SK-N-MC (cell line): ENCODE results near the gene RNF130.
A peak's percentile ranks its signal among the peaks of the same experiment; 100 is the strongest.

Source experiments
- DNase-seq: peaks from one replicate; pipeline ENCODE4 v3.0.0-alpha.2; 2011; ENCODE audit warnings: low read depth, low spot score
- H3K27ac ChIP-seq: fragments of 200-600 bp; sonication (generic); 2 replicates; pipeline ENCODE4 v1.5.1; 2016; ENCODE audit warnings: mixed run types
- H3K36me3 ChIP-seq: fragments of 200-600 bp; sonication (generic); 2 replicates; pipeline ENCODE4 v1.6.1; 2017; ENCODE audit warnings: antibody characterized with exemption, low read length, mixed read lengths; ENCODE audit not compliant: insufficient read depth
- H3K4me3 ChIP-seq: fragments of 200-600 bp; sonication (generic); 2 replicates; pipeline ENCODE4 v1.5.1; 2016
- H3K9ac ChIP-seq: fragments of 200-600 bp; sonication (generic); 2 replicates; pipeline ENCODE4 v1.8.0; 2017; ENCODE audit warnings: mixed run types, mixed read lengths; ENCODE audit not compliant: insufficient read length
- H3K9me3 ChIP-seq: fragments of 200-600 bp; sonication (generic); 2 replicates; pipeline ENCODE4 v1.6.1; 2017; ENCODE audit warnings: low read depth, mild to moderate bottlenecking, antibody characterized with exemption, low read length, moderate library complexity, mixed read lengths
- EZH2 ChIP-seq: fragments of 200-600 bp; sonication (generic); IDR thresholded peaks from one replicate; pipeline ENCODE4 v1.6.1; 2017; ENCODE audit warnings: antibody characterized with exemption
- FOXP2 ChIP-seq: optimal IDR thresholded peaks from 2 replicates; pipeline ENCODE3; 2011; ENCODE audit warnings: mild to moderate bottlenecking, moderate library complexity; ENCODE audit not compliant: insufficient read depth; ENCODE audit errors: extremely low read length, control extremely low read depth
- POLR2AphosphoS5 ChIP-seq: IDR thresholded peaks from 2 replicates; pipeline ENCODE4 v1.6.1; 2012; ENCODE audit warnings: mild to moderate bottlenecking, low read depth, low read length, borderline replicate concordance

Gene RNF130, protein sequence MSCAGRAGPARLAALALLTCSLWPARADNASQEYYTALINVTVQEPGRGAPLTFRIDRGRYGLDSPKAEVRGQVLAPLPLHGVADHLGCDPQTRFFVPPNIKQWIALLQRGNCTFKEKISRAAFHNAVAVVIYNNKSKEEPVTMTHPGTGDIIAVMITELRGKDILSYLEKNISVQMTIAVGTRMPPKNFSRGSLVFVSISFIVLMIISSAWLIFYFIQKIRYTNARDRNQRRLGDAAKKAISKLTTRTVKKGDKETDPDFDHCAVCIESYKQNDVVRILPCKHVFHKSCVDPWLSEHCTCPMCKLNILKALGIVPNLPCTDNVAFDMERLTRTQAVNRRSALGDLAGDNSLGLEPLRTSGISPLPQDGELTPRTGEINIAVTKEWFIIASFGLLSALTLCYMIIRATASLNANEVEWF

DNA sequence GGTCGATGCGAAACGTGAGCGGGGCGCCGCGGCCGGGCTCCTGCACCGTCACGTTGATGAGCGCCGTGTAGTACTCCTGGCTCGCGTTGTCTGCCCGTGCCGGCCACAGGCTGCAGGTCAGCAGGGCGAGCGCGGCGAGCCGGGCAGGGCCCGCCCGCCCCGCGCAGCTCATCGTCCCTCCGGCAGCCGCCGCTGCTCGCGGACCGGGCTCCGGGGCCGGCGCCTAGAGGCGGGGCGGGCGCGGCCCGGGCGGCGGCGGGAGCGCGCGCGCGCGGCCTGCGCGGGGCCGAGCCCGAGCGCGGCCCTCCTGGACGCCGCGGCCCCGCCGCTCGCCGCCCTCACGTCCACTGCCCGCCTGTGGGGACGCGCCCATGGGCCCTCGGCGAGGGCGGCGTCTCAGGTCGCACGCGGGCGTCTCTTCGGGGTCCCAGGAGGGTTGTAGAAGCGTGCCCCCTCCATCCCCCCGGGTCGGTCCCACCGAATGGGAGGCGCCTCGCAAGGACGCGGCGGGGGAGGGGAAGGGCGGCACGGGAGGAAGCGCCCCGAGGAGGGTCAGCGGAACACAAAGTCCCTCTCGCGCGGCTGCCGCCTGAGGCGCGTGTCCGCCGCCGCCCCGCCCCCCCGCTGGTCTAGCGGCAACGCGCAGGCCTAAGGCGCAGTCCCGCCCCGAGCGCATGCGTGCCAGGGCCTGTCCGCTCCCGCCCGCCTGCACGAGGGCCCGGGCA lies at the start of gene RNF130:
Gene RNF130 (minus strand): TSS at position 229 of the 725 bp plus-strand sequence. CDS start 57 bp downstream, at position 172.
- peaks cover 8% of the 10 kb centered on the region; the same call in 1 of the 2 replicates for H3K9me3 ChIP-seq
- no peaks in the 10 kb centered on the region for H3K36me3 ChIP-seq
- H3K27ac ChIP-seq = peak within 1 kb of the TSS; percentile 73; the same call in 1 of the 2 replicates
- H3K4me3 ChIP-seq = peak within 1 kb of the TSS; percentile 82
- TF ChIP-seq POLR2AphosphoS5 (peak; percentile 66; the same call in 1 of the 2 replicates), FOXP2 (no peak)
- DNase-seq = no peak
- peak within 1 kb of the TSS; percentile 89 for H3K9ac ChIP-seq

DNA sequence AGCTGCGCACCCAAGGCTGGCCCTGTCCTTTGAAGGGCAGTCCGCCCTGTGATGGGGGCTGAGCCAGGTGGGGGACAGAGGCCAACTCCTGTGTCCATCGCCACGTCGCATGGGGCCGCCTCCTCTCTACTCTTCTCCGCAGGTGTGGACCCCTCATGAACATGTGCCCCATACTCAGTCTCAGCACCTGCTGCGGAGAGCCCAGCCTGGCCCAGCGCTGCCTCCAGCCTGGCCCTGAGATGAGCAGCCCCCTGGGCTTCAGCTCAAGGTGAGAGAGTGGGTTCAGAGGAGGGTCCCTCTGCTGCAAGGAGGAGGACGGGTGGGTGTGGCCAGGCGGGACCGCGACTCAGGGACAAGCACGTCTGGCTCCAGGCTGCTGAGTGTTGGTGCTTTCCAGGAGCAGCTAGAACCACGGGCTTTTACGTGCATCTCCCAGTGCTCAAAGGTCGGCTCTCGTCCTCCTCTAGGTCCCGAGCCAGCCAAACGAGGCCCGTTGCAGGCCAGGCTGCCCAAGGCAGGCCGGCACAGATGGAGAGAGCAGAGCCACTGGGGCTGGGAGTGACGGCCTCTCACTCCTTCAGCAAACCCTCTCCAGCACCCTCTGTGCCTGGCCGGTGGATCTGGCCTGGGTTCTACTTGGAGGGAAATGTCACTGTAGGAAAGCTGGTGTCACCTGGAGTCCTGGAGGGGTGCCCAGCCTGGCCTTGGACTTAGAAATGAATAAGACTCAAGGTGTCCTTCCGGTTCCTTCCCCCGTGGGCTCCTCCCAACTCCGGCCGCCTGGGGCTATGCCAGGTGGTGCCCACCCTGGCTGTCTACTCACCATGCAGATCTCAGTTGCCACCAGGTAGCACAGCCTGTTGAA lies 48.9 kb upstream of the RNF130 start:
- Histone ChIP-seq H3K4me3 (no peak overlapping the region), H3K36me3 (no peaks in the 10 kb centered on the region), H3K9ac (no peak overlapping the region), H3K9me3 (no peaks in the 10 kb centered on the region), H3K27ac (no peak overlapping the region)
- no peak for DNase-seq
- TF ChIP-seq POLR2AphosphoS5 (no peak), FOXP2 (no peak), EZH2 (no peak)

DNA sequence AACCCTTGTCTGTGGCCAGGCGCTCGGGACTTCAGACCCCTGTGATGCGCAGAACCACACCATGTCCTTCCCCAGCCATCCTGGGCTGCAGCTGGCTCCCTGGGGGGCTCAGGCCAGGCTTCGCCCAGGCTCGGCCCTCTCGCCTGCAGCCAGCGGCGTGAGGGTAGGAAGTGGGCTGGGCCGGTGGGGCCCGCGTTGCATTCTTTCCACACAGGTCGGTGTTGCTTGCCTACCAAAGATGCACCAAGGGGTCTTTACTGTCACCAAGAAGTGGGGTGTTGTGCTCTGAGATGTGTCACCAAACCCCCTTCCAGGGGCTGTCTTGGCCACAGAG lies 48.3 kb upstream of the RNF130 start:
- Histone ChIP-seq H3K27ac (no peak overlapping the region), H3K9ac (no peak overlapping the region), H3K9me3 (no peaks in the 10 kb centered on the region), H3K4me3 (no peak overlapping the region), H3K36me3 (no peaks in the 10 kb centered on the region)
- no peak for DNase-seq
- TF ChIP-seq POLR2AphosphoS5 = no peak
- no peak for TF ChIP-seq EZH2
- no peak for TF ChIP-seq FOXP2

DNA sequence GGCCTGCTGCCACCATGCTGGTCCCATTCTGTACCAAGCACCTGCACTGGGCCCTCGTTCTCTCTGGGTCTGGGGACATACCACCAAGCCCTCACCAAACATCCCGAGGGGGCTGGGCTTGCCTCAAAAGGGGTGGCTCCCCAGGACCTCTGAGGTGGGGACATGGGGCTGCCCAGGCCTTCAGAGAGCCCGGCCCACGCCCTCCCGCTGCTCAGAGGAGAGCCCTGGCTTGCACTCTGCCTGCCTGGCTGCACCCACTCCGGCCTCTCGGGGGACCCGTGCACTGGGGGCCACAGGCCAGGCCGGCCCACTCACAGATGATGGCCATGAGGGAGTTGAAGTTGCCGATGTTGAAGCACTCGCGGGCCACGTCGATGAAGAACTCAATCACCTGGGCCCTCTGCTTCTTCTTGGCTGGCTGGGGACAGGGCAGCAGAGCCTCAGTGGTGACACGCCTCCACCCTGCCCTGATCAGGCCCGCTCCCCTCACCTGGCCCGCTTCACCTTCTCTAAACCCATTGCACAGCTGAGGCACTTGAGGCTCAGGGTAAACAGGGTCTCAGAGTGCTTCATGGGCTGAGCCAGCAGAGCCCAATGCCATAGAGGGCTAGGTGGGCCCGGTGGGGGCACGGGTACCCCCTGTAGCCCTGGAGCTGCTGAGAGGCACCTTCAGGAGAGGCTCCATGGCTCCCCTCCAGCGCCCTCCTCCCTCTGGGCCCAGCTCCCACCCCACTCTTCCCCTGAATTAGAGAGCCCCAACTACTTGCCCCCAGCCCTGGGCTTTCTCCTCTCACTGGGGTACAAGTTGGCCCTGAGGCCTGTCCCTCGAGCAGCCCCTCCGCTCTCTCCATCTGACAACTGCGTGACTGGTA lies 47.7 kb upstream of the RNF130 start:
- Histone ChIP-seq H3K27ac (no peak overlapping the region), H3K4me3 (no peak overlapping the region), H3K9ac (no peak overlapping the region), H3K36me3 (no peaks in the 10 kb centered on the region), H3K9me3 (no peaks in the 10 kb centered on the region)
- no peak for TF ChIP-seq EZH2
- no peak for TF ChIP-seq FOXP2
- no peak for TF ChIP-seq POLR2AphosphoS5
- no peak for DNase-seq

DNA sequence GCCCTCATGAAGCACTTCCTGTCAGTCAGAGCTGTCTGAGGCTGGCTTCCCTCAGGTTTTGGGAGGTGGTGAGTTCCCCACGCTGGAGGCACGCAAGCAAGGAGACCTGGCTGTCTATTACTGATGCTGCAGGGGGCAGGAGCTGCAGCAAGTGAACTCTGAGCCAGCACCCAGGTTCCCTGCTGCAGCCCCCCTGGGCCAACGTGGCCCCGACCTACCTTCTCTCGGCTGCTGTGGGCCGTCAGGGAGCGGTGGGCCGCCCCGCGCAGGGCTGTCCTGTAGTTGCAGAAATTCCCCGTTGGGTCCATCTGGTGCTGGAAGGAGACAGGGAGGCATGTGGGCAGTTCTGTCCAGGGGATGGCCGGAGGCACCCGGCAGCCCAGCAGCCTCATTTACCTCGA lies 46.8 kb upstream of the RNF130 start:
- Histone ChIP-seq H3K9ac (no peak overlapping the region), H3K9me3 (no peaks in the 10 kb centered on the region), H3K4me3 (no peak overlapping the region), H3K36me3 (no peaks in the 10 kb centered on the region), H3K27ac (no peak overlapping the region)
- no peak for DNase-seq
- TF ChIP-seq EZH2 (no peak), POLR2AphosphoS5 (no peak), FOXP2 (no peak)

DNA sequence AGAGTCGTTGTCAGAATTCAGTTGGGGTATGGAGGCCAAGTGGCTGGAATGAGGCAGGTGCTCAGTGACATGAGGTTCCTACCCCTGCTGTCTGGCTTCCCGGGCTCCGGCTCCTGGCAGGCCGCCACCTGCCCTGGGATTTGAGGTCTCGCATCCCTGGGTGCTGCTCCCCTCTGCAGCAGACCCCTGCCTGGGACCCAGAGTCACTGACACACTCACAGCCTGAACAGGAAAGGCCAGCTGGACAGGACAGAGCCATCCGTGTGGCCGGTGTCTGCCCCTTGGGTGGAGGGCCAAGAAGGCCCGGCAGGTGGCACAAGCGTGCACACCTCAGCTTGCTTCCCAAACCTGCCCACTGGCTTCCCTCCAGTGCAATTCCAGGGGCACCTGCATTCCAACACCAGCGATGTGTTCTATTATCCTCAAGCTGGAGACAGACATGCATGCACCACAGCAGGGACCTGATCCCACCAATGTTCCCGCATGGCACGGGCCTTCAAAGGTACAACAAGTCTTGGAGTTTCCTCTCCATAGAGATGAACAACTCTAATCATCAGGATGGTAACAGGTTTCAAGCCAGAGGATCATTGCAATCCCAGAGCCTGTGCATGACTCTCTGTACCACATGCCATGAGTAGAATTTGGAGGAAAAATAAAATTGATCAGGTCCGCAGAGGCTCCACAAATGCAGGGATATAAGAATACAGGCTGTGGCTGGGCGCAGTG lies 45.6 kb upstream of the RNF130 start:
- TF ChIP-seq EZH2 (no peak), FOXP2 (no peak), POLR2AphosphoS5 (no peak)
- no peaks in the 10 kb centered on the region for H3K9me3 ChIP-seq
- no peak overlapping the region for H3K27ac ChIP-seq
- no peak for DNase-seq
- no peaks in the 10 kb centered on the region for H3K36me3 ChIP-seq
- no peak overlapping the region for H3K4me3 ChIP-seq
- H3K9ac ChIP-seq = no peak overlapping the region
